Measurements from ENCODE around the gene ZNF423.

GRCh38 chr16:49755716-49756505, 100.0 kb downstream of the ZNF423 start:
- TF ChIP-seq CTCF (IDR thresholded peaks at IDR 0.05; ENCODE audit: low read depth, low read length, poor library complexity, severe bottlenecking) (no peak), EZH2phosphoT487 (IDR thresholded peaks at IDR 0.05; ENCODE audit: borderline replicate concordance, low read length) (no peak)

Data from DOHH2 (cell line).